HG03565 (cell line): Measurements from ENCODE around the gene TMEM258.

ENCODE experiments used
- ATAC-seq: cut with Tn5 transposase; IDR thresholded peaks from one replicate; pipeline ENCODE4 v1.9.1; 2021; ENCODE audit warnings: mild to moderate bottlenecking, moderate library complexity; ENCODE audit not compliant: unreplicated experiment

The TMEM258 gene

GRCh38 chr11:61762223-61762615 is 30.2 kb downstream of the TMEM258 start:
- no peak for ATAC-seq

GRCh38 chr11:61761440-61762222 is 30.8 kb downstream of the TMEM258 start:
- ATAC-seq: no peak

GRCh38 chr11:61760946-61761345 is 31.5 kb downstream of the TMEM258 start:
- no peak for ATAC-seq

GRCh38 chr11:61757213-61757862 is 35.1 kb downstream of the TMEM258 start:
- no peak for ATAC-seq

- ATAC-seq: no peak
Observed at GRCh38 chr11:61756452-61757212, 35.8 kb downstream of the TMEM258 start.

- no peak for ATAC-seq
Observed at GRCh38 chr11:61756147-61756451, 36.3 kb downstream of the TMEM258 start.

GRCh38 chr11:61754534-61755482 is 37.6 kb downstream of the TMEM258 start:
- no peak for ATAC-seq

- no peak for ATAC-seq
Observed at GRCh38 chr11:61753672-61754071, 38.7 kb downstream of the TMEM258 start.

- no peak for ATAC-seq
Observed at GRCh38 chr11:61752925-61753521, 39.4 kb downstream of the TMEM258 start.

- no peak for ATAC-seq
Observed at GRCh38 chr11:61752117-61752924, 40.1 kb downstream of the TMEM258 start, which contains the start of gene MYRF. TSS of gene MYRF (plus strand) at chr11:61752636. CDS start at chr11:61752745, 109 bp downstream.

GRCh38 chr11:61751384-61751783 is 41.0 kb downstream of the TMEM258 start:
- no peak for ATAC-seq

GRCh38 chr11:61750631-61751273 is 41.6 kb downstream of the TMEM258 start:
- ATAC-seq: no peak

GRCh38 chr11:61749591-61750217 is 42.7 kb downstream of the TMEM258 start:
- ATAC-seq: no peak

- no peak for ATAC-seq
Observed at GRCh38 chr11:61747967-61748285, 44.5 kb downstream of the TMEM258 start.

- ATAC-seq: no peak
Observed at GRCh38 chr11:61747192-61747966, 45.0 kb downstream of the TMEM258 start.

- no peak for ATAC-seq
Observed at GRCh38 chr11:61746442-61747191, 45.8 kb downstream of the TMEM258 start.

GRCh38 chr11:61745781-61746441 is 46.5 kb downstream of the TMEM258 start:
- no peak for ATAC-seq
